ENCODE results near the gene ALX3.

GRCh38 chr1:110017792-110018191, 52.7 kb downstream of the ALX3 start:
- TF ChIP-seq CTCF (IDR thresholded peaks at IDR 0.05) (no peak), POLR2A (IDR thresholded peaks at IDR 0.05) (no peak)

Data from tibial nerve (tissue), 3 donors.